ENCODE results near the gene IP6K2.

DNA sequence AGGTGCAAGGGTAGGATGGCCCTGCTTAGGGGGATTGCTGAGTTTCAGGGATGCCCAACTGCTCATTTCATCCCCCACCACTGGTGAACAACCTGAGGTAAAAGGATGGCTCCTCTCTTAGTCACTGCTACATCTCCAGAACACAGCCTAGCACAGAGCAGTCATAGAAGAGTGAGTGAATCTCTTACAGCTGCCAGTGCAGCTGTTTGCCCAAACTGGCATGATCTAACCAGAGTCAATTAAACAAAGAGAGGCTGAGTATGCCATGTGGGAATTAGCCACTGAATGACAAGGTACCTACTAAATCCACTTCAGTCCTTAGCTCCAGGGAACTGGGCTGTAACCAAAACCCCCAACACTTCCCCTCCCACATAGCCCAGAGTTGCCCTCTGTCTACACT, 24.5 kb downstream of the IP6K2 start:
- TF ChIP-seq EP300 (IDR thresholded peaks at IDR 0.05; ENCODE audit: borderline replicate concordance) (no peak), USF1 (IDR thresholded peaks at IDR 0.05) (no peak), NFIC (IDR thresholded peaks at IDR 0.05) (no peak), CEBPB (IDR thresholded peaks at IDR 0.05) (no peak), RAD21 (IDR thresholded peaks at IDR 0.05; ENCODE audit: low read depth) (no peak), EGR1 (IDR thresholded peaks at IDR 0.05) (no peak), TCF12 (IDR thresholded peaks at IDR 0.05; ENCODE audit: low read depth) (no peak), ZBTB7A (IDR thresholded peaks at IDR 0.05; ENCODE audit: low read depth) (no peak)
- TF ChIP-seq, protein P1, sequence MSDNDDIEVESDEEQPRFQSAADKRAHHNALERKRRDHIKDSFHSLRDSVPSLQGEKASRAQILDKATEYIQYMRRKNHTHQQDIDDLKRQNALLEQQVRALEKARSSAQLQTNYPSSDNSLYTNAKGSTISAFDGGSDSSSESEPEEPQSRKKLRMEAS (IDR thresholded peaks at IDR 0.05), result no peak
